GM18873 (cell line): ENCODE results near the gene RBFOX2.
"Not testable (repeated sequence)": the region's sequence is repeated elsewhere in the genome, so short reads cannot be mapped to it uniquely, and the experiment has no call there.

ENCODE experiments used
- ATAC-seq: cut with Tn5 transposase; IDR thresholded peaks from one replicate; pipeline ENCODE4 v1.9.1; 2021; ENCODE audit warnings: mild to moderate bottlenecking, moderate library complexity, moderate number of reproducible peaks; ENCODE audit not compliant: unreplicated experiment, low FRiP score

The RBFOX2 gene, protein sequence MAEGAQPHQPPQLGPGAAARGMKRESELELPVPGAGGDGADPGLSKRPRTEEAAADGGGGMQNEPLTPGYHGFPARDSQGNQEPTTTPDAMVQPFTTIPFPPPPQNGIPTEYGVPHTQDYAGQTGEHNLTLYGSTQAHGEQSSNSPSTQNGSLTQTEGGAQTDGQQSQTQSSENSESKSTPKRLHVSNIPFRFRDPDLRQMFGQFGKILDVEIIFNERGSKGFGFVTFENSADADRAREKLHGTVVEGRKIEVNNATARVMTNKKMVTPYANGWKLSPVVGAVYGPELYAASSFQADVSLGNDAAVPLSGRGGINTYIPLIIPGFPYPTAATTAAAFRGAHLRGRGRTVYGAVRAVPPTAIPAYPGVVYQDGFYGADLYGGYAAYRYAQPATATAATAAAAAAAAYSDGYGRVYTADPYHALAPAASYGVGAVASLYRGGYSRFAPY

DNA sequence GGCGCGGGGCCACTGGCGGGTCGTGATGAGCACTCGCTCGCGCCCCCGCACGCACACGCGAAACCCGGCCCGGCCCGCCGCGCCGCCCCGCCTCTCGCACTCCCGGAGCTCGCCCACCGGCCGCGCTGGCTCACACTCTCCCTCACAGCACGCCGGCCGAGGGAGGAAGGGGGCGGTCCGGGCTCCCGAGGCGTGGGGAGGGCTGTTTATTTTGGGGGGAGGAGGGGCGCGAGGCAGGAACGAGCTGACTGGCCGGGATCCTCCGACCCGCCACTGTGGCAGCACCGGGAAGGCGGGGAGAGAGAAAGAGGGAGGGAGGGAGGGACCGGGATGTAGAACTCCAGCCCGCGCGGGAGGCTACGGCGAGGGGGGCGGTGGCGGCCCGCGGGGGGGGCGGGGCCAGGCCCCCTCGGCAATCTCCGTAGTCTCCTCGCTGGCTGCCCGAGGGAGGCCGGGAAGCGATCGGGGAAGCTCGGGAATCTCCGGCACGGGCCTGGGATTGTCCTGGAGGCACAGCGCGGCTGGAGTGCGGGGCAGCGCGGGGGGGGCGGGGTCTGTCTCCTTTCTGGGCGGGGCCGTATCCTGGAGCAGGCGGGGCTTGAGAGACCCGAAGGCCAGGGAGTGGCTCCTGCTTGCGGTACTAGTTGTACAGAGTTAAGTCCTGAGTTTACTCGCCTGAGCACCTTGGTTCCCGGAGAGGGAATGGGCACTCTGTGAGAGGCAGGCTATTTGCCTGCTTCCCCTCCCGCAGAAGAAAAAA lies at the start of gene RBFOX2:
TSS of gene RBFOX2 (minus strand) at position 179 of the 760 bp plus-strand sequence. CDS start 399 bp downstream, outside the sequence.
- no peak for ATAC-seq

DNA sequence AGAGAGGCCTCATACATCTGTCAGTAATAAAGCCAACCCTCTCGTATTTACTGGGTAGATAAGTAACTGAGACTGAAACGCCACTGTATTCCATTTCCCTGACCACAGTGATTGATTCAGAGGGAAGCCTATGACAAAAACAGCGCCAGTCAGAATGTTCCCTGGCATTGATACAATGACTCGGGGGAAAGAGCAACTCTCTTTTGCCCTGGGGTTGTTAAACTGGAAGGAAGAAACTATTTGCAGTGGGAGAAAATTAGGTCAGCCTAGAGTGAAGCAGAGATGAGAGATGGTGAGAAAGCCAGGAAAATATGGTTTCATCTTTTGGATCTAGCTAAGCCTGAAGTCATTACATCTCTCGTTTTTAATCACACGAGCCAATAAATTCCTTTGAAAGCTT lies 48.6 kb upstream of the RBFOX2 start:
- ATAC-seq, result no peak

DNA sequence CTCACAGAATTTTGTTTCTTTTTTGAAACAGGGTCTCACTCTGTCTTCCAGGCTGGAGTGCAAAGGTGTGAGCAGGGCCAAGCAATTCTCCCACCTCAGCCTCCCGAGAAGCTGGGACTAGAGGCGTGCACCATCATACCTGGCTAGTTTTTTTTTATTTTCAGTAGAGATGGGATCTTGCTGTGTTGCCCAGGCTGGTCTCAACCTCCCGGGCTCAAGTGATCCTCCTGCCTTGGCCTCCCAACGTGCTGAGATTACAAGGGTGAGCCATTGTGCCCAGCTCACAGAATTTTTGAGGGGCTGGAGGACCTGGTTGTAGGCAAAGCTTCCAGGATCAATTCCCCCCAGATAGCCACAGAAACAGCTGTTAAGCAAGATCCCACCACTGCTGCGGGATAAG lies 47.1 kb upstream of the RBFOX2 start:
- no peak for ATAC-seq

DNA sequence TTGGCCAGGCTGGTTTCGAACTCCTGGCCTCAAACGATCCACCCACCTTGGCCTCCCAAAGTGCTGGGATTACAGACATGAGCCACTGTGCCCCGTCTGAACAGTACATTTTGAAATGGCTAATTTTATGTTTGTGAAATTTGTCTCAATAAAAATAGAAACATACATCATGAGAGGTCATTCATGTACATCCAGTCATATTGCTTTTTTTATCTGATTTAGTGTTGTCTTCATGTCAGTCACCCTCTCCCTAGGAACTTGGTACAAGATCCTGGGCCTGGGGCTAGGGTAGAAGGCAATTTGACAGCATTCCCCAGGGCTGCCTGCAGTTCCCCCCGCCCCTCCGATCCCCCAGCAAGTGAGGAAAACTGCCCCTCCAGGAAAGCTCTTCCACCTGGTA lies 46.6 kb upstream of the RBFOX2 start:
- no peak for ATAC-seq

DNA sequence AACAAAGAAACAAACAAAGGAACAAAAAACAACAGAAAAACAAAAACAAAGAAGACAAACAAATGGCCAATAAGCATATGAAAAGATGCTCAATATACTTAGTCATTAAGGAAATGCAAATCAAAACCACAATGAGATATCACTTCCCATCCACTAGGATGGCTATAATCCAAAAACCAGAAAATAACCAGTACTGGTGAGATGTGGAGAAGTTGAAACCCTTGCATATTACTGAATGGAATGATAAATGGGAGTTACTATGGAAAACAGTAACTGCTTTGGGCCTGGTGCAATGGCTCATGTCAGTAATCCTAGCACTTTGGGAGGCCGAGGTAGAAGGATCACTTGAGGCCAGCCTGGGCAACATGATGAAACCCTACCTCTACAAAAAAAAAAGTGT lies 44.9 kb upstream of the RBFOX2 start:
- no peak for ATAC-seq

DNA sequence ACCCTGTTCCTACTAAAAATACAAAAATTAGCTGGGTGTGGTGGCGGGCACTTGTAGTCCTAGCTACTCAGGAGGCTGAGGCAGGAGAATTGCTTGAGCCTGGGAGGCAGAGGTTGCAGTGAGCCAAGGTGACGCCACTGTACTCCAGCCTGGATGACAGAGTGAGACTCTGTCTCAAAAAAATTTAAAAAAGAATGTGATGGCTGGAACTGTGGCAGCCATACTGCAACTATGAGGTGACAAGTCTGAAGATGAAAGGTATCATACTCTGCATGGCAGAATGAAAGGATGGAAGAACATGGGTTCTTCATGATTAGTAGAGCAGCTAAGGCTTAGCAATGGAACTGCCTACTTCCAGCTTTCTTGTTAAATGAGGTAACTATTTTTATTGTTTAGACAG lies 42.0 kb upstream of the RBFOX2 start:
- ATAC-seq, result not testable (repeated sequence)

DNA sequence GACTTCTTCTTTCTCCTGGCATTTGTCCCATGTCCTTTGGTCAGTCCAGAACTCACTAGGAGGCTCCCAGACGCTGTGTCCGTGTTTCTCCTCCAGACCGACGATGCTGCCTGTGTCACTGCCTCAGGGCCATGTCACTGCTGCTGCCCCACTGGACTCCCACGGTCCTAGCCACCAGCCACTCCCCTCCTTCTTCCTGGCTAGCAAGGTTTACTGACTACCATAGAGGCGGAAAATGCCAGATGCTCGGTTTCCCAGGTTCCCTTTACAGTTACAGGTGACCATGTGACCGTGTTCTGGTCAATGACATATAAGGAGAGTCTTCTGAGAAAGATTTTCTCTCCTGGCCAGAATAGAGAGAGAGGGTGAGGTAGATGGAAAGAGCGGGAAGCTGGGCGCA lies 40.7 kb upstream of the RBFOX2 start:
- ATAC-seq, result no peak

DNA sequence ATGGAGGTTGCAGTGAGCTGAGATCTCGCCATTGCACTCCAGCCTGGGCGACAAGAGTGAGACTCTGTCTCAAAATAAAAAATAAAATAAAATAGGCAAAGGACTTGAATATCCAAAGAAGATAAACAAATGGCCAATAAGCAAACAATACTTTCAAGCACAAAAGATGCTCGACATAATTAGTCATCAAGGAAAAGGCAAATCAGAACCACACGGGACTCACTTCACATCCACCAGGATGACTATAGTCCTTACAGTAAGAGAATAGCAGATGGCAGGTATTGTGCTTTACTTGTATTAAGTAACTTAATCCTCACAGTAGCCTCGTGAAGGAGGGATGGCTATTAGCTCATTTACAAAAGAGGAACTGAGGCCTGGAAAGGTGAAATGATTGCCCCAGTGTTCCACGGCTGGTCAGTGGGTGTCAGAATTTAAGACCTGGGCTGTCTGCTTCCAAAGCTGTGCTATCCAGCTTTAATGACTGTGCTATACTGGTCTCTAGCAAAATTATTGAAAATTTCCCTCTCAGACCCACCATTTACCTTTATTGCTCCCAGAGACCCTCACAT lies 40.2 kb upstream of the RBFOX2 start:
- ATAC-seq, result no peak

DNA sequence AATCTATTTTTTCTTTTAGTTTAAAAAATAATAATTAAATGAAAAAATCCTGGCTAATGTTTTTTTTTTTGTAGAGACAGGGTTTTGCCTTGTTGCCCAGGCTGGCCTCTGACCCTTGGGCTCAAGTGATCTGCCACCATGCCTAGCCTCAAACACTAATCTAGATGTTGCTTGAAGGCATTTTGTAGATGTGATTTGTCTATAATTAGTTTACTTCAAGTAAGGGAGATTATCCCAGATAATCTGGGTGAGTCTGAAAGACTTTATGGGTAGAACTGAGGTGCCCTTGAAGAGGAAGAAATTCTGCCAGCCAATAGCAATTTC lies 38.6 kb upstream of the RBFOX2 start:
- ATAC-seq, result no peak

DNA sequence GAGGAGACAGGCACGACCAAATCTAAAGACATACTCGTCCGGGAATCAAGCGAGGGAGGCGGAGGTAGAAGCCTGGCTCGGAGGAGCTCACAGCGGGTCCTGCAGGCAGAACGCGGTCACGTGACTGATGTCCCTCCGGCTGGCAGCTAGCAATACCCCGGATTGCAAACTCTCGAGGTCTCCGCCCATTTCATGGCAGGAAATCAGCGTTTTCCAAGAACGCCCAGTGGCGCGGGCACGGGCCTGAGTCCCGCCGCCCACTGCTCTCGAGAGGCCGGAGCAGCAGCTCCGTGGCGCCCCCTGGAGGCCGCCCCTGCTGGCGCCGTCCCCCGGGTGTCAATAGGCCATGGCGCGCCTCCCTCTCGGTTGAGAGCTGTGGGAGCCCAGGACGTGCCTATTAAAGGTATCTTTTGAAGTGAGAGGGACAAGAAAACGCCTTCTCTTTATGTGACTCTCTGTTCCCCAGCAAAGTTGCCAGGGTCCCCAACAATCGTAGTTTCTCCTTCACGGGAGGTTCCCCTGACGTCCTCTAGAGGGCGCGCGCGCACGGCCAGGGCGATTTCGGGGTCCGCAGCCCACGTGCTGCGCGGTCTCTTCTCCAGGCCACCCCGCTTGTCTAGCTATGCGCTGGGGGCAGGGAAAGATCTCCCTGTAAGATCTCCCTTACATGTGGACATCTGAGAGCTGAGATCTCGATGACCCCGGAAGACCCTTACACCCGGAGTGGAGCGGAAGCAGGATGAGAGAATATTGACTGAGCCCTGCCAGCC lies 37.3 kb upstream of the RBFOX2 start:
- no peak for ATAC-seq

DNA sequence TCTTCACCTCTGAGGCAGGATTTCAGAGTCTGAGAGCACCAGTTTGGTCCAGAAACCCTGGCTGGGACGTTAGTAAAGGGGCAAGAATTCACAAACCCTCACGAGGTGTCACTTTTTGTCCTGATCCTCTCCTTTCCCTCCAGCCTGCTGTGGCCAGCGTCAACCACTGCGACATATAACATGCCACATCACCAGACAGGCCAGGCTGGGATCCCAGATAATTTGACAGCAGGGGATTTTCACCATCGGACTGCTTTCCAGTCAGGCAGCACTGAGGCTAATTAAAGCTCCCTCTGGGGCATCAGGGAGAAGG lies 36.8 kb upstream of the RBFOX2 start:
- ATAC-seq, result no peak

DNA sequence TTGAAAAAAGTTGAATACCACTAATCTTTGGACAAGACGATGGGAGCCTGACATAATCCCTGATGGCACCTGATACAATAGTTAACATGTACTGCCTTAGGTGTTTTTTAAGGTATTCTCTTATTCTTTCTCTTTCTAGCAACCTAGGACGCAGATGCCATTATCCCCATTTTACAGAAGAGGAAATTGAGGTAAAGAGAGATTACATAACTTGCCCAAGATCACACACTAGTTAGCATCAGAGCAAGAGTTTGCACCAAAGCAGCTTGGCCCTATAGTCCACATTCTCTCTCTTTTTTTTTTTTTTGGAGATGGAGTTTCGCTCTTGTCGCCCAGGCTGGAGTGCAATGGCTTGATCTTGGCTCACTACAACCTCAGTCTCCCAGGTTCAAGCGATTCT lies 35.7 kb upstream of the RBFOX2 start:
- ATAC-seq, result no peak

DNA sequence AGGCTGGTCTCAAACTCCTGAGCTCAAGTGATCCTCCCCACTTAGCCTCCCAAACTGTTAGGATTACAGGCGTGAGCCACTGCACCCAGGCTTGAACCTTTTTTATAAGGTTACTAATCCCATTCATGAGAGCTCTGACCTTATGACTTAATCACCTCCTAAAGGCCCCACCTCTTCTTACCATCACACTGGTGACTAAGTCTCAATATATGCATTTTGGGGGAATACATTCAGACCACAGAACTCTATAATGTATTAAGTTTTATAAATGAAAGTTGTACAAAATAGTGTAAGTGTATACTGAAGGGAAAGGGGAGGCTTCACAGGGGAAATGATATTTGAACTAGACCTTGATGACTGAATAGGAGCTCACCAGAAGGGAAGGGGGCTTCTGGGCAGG lies 28.4 kb upstream of the RBFOX2 start:
- ATAC-seq, result no peak

DNA sequence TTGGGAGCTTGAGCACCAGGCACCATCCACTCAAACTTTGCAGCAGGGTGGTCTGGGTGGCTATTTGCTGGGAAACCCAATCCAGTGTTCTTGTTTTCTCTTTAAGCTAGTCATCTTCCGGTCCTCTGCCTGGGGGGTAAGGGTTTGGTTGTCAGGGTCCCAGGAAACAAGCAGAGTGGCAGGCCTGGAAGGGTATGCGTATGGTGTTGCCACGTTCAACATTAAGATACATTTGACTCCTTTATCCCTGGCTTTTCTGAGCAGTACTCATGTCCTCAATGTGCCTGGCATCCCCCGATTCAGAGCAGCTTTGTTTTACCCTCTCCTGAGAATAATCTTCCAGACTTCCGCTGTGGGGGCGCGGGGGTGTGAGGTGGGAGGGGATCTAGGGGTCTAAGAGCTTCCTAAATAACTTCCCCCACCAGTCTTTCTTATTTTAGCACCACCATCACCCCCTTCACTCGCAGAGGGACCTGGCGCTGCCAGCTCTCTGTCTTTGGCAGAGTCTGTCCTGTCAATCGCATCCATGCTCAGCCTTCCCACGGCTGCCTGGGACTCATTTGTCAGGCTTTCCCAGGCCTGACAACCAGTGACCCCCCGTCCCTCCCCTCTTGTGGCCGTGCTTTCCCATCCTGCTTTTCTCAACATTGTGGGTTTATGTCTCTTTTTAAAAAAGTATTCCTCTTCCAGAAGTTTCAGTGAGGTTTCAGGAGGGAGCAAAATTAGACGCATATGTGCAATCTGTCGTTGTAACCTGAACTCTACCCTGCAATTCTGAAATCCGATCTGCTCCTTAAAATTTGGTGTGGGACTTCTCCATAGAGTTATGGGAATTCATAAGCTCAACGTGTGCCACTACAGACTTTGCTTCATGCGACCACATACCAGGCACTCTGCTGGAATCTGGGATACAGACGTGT lies 27.0 kb upstream of the RBFOX2 start:
- no peak for ATAC-seq

DNA sequence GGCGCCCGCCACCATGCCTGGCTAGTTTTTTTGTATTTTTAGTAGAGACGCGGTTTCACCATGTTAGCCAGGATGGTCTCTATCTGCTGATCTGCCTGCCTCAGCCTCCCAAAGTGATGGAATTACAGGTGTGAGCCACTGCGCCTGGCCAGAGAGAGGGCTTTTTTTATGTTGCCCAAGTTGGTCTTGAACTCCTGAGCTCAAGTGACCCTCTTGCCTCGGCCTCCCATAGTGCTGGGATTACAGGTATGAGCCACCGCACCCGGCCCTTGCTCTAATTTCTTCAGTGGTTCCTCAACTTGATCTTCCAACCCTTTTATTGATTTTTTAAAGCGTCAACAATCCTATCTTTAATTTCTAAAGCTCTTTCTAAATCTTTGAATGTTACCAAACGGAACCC lies 25.8 kb upstream of the RBFOX2 start:
- not testable (repeated sequence) for ATAC-seq

DNA sequence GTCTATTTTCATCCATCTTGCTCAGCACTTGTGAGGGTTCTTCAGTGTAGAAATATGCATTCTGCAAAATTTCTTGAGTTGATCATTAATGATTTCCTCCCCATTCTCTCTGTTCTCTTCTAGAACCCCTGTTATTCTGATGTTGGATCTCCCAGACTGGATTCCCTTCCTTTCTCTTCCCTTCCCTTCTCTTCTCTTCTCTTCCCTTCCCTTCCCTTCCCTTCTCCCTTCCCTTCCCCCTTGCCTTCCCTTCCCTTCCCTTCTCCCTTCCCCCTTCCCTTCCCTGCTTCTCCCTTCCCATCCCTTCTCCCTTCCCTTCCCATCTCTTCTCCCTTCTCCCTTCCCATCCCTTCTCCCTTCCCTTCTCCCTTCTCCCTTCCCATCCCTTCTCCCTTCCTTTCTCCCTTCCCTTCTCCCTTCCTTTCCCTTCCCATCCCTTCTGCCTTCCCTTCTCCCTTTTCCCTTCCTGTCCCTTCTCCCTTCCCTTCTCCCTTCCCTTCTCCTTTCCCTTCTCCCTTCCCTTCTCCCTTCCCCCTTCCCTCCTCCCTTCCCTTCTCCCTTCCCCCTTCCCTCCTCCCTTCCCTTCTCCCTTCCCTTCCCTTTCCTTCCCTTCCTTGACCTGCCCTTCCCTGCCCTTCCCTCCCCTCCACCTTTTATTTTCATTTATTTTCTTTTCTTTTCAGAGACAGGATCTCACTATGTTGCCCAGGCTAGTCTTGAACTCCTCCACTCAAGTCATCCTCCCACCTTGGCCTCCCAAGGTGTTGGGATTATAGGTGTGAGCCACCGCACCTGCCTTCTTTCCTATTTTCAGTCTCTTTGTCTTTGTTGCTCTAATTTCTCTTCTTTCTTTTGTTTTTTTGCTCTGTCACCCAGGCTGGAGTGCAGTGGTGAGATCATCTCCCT lies 24.9 kb upstream of the RBFOX2 start:
- no peak for ATAC-seq

DNA sequence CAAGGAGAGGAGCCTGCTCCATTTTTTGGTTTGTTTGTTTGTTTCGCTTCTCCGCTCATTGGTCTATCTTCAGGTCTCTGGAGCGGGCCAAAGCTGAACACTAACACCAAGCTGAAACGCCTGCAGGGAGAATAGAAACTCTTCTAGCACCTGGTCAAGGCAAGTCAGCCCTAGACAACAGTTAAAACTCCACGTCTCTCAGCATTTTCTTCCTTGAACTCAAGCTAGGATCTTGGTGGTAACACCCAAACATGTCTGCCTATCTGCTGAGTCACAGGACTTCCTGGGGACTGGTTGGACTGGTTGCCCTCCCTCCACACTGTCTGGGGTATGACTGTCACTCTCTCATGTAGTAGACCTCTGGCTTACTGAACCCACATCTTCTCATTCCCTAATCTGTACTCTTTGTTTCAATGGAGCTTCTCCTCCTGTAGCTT lies 23.9 kb upstream of the RBFOX2 start:
- no peak for ATAC-seq

DNA sequence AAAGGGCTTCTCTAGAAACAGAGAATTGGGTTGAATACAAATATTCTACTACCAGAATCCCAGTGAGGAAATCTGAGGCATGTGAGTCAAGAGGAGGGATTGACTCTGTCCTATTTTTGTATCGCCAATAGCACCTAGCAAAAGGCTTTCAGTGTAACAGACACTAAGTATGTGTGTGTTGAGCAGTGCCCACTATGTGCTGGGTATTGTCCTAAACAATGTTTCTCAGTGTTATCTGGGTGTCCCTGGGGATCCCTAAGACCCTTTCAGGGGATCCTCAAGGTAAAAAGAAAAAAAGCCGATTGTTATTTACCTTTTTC lies 21.0 kb upstream of the RBFOX2 start:
- no peak for ATAC-seq
